DND-41 (cell line): ENCODE measurements around the gene SLC52A3.

ENCODE experiments used
- CTCF ChIP-seq: IDR thresholded peaks from 2 replicates; pipeline ENCODE4 v1.5.1; 2012; ENCODE audit warnings: borderline replicate concordance, low read length, moderate library complexity, mild to moderate bottlenecking; ENCODE audit not compliant: poor library complexity, severe bottlenecking; ENCODE audit errors: extremely low read depth
- EZH2 ChIP-seq: IDR thresholded peaks from 3 replicates; pipeline ENCODE4 v1.6.1; 2012; ENCODE audit warnings: borderline replicate concordance, low read depth, mild to moderate bottlenecking, moderate library complexity, low read length, inconsistent platforms; ENCODE audit not compliant: severe bottlenecking

GRCh38 chr20:730005-730404, 38.3 kb downstream of the SLC52A3 start:
- TF ChIP-seq CTCF = no peak
- no peak for TF ChIP-seq EZH2
